CD4-positive, alpha-beta memory T cell (primary cell): ENCODE data around the gene FBN2. TPM values are rescaled to one million over a fixed set of nuclear protein-coding genes. Genes with fewer than 3 reads are reported as not detected.

ENCODE experiments used
- CTCF ChIA-PET: fragments of 350-600 bp; sonication (Branson Sonifier 250); formaldehyde crosslinking; loops from one replicate; lab custom pipeline; 2021; ENCODE audit warnings: inconsistent platforms; ENCODE audit not compliant: partially characterized antibody; lab: Charles Lee
- POLR2A ChIA-PET: fragments of 350-600 bp; sonication (Branson Sonifier 250); formaldehyde crosslinking; loops from one replicate; lab custom pipeline; 2021; ENCODE audit not compliant: partially characterized antibody; lab: Charles Lee
- DNase-seq, 5 donors: peaks; one replicate each; pipeline versions ENCODE4 v3.0.0 to v3.0.0-alpha.2; 2020 to 2022; ENCODE audit warnings: mixed read lengths in 1 of 5
- H3K27ac ChIP-seq: one replicate; pipeline ENCODE4 v1.7.0; 2013; ENCODE audit warnings: low read depth, low read length
- H3K27me3 ChIP-seq: 2 replicates; pipeline ENCODE4 v1.7.0; 2013; ENCODE audit warnings: mild to moderate bottlenecking, low read length, moderate library complexity; ENCODE audit not compliant: insufficient read depth
- H3K36me3 ChIP-seq: 2 replicates; pipeline ENCODE4 v1.7.0; 2013; ENCODE audit warnings: mild to moderate bottlenecking, low read length, moderate library complexity; ENCODE audit not compliant: insufficient read depth
- H3K4me1 ChIP-seq: 2 replicates; pipeline ENCODE4 v1.7.0; 2013; ENCODE audit warnings: mild to moderate bottlenecking, low read length, moderate library complexity; ENCODE audit not compliant: insufficient read depth
- H3K4me3 ChIP-seq, 2 donors: one replicate each; pipeline ENCODE4 v1.7.0; 2013; ENCODE audit warnings: low read length in 2 of 2, mild to moderate bottlenecking in 1 of 2
- H3K9me3 ChIP-seq, 2 donors: one replicate each; pipeline ENCODE4 v1.7.0; 2013; ENCODE audit warnings: low read length in 2 of 2, control low read depth in 1 of 2; ENCODE audit not compliant: control insufficient read depth in 1 of 2
- H3K27ac Mint-ChIP-seq, 7 donors: one replicate each; pipeline ENCODE4 v1.8.0; 2020 to 2021; ENCODE audit warnings: mixed read lengths in 7 of 7, mild to moderate bottlenecking in 6 of 7, inconsistent platforms in 3 of 7, moderate library complexity in 3 of 7
- H3K27me3 Mint-ChIP-seq, 2 donors: one replicate each; pipeline ENCODE4 v1.8.0; 2020 to 2021; ENCODE audit warnings: mixed read lengths in 2 of 2
- H3K36me3 Mint-ChIP-seq, 2 donors: one replicate each; pipeline ENCODE4 v1.8.0; 2020 to 2021; ENCODE audit warnings: mixed read lengths in 2 of 2, inconsistent platforms in 1 of 2, mild to moderate bottlenecking in 1 of 2
- H3K4me1 Mint-ChIP-seq, 4 donors: one replicate each; pipeline ENCODE4 v1.8.0; 2020 to 2021; ENCODE audit warnings: mixed read lengths in 4 of 4, mild to moderate bottlenecking in 1 of 4
- H3K4me3 Mint-ChIP-seq, 8 donors: one replicate each; pipeline ENCODE4 v1.8.0; 2020 to 2021; ENCODE audit warnings: mixed read lengths in 8 of 8, mild to moderate bottlenecking in 7 of 8, moderate library complexity in 6 of 8, inconsistent platforms in 3 of 8
- H3K9me3 Mint-ChIP-seq, 8 donors: one replicate each; pipeline ENCODE4 v1.8.0; 2020 to 2021; ENCODE audit warnings: mixed read lengths in 8 of 8, mild to moderate bottlenecking in 5 of 8, inconsistent platforms in 3 of 8, moderate library complexity in 1 of 8
- intact Hi-C: fragments of 100-400 bp; cut with micrococcal nuclease; formaldehyde crosslinking; loops from one replicate; pipeline ENCODE4 v1.15.1; 2023
- polyA plus RNA-seq, 2 donors: library from polyadenylated mRNA; unstranded; fragments of 300-500 nt; fragmentation: Illumina TruSeq; gene quantifications; one replicate each; pipeline ENCODE4 v1.2.3, GENCODE V29; 2021
- total RNA-seq, 2 experiments: library from RNA; stranded (reverse); gene quantifications; one replicate each; pipeline ENCODE4 v1.2.3, GENCODE V29; 2021

FBN2 gene
- total and polyA plus RNA-seq, 4 experiments from 2014 or later, result 0.15 to 0.30 TPM; not detected in 2

DNA sequence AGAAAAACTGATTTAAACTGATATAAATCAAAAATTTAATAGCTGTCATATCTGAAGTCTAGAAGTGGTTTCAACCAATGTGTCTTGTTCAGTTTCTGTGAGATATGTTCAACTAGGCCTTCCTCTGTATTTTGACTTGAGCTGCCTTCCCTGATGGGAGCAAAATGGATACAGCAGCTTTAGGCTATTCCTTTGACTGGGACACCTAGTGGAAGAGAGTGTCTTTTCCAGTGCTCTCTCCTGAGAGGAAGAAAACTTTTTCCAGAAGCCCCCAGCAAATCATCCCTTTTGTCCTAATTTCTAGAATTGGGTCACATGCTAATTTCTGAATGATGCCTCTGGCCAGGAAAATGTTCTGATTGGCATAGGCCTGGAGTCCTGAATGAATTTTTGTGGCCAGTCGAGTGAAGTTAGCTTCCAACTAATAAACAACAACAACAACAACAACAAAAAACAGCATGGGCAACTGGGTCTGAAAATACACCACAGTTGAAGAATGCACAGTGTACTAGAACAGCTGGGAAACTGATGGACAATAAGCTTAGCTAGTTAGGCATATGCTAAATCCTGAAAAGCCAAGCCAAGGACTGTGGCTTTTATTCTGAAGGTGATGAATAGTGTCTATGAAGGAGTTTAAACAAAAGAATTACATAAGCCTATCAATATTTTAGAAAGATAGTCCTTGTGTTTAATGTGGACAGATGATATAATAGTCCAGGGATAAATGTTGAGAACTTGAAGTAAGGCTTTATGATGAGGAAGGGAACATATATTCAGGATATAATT lies 125.7 kb downstream of the FBN2 start:
- no peaks in the 10 kb centered on the region for H3K36me3 Mint-ChIP-seq
- Histone ChIP-seq H3K36me3 (no peaks in the 10 kb centered on the region), H3K9me3 (no peaks in the 10 kb centered on the region), H3K4me3 (no peak overlapping the region), H3K4me1 (no peaks in the 10 kb centered on the region), H3K27me3 (no peaks in the 10 kb centered on the region), H3K27ac (no peak overlapping the region)
- no peak overlapping the region for H3K27ac Mint-ChIP-seq
- no peak for DNase-seq
- no peaks in the 10 kb centered on the region for H3K27me3 Mint-ChIP-seq
- POLR2A ChIA-PET, result no interaction called here
- CTCF ChIA-PET, result no interaction called here
- intact Hi-C loops, result no loop called here
- H3K9me3 Mint-ChIP-seq, result peaks cover 0 to 21% (median 2%) of the 10 kb centered on the region in 8 donors
- no peaks in the 10 kb centered on the region for H3K4me1 Mint-ChIP-seq
- H3K4me3 Mint-ChIP-seq, result no peak overlapping the region

DNA sequence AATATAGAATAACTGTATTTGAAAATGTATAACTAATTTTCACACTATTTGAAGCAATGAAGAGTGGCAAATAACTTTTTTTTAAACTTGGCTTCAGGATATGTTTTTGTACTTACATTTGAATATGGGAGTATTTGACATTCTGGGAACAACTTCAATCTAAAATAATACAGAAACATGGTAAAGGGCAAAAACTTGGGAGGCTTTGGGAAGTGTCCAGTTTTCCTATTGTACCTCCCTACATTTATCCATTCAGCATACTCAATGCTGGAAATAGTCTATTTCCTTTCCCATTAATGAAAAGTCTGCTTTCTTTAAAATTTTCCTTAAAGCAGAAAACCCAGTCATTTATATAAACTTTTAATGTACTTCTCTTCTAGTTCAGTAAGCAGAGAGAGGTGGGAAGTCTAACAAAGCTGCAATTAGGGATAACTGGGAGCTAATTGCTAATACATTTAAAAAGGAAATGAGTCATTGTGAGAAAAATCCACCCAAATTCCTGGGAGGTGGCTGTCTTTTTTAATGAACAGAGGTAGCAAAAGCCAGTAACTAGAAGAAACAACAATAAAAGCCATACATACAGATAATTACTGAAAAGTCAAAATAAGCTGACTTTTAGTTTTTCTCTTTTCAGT lies 128.8 kb downstream of the FBN2 start:
- Histone ChIP-seq H3K4me1 (no peaks in the 10 kb centered on the region), H3K27ac (no peak overlapping the region), H3K9me3 (no peaks in the 10 kb centered on the region), H3K27me3 (no peaks in the 10 kb centered on the region), H3K4me3 (no peak overlapping the region), H3K36me3 (no peaks in the 10 kb centered on the region)
- Mint-ChIP-seq H3K9me3 (peaks cover 0 to 15% (median 0%) of the 10 kb centered on the region in 8 donors), H3K4me1 (no peaks in the 10 kb centered on the region), H3K27me3 (no peaks in the 10 kb centered on the region), H3K27ac (no peak overlapping the region), H3K4me3 (no peak overlapping the region), H3K36me3 (no peaks in the 10 kb centered on the region)
- intact Hi-C loops, result no loop called here
- DNase-seq, result no peak
- ChIA-PET POLR2A (no interaction called here), CTCF (no interaction called here)

DNA sequence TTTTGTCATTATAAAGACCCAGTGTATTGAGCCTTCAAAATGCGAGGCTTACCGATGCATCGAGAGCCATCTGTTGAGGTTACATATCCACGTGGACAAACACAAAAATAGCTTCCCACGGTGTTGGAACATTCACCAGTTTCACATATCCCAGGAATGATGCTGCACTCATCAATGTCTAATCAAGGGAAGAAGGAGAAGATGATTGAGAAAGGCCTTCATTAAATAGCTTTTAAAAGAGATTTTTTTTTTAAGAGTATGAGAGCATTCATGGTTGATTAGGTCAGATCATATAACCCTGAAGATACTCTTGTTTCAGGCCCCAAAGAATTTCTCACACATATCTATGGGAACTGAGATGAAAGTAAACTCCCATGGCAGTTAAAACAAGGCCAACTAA lies 129.4 kb downstream of the FBN2 start:
- intact Hi-C loops, result no loop called here
- CTCF ChIA-PET, result no interaction called here
- no peak overlapping the region for H3K4me3 Mint-ChIP-seq
- H3K27ac Mint-ChIP-seq, result no peak overlapping the region
- no peaks in the 10 kb centered on the region for H3K9me3 ChIP-seq
- no peaks in the 10 kb centered on the region for H3K4me1 ChIP-seq
- no peaks in the 10 kb centered on the region for H3K36me3 ChIP-seq
- no peaks in the 10 kb centered on the region for H3K27me3 Mint-ChIP-seq
- POLR2A ChIA-PET, result no interaction called here
- H3K4me1 Mint-ChIP-seq, result no peaks in the 10 kb centered on the region
- peaks cover 0 to 15% (median 0%) of the 10 kb centered on the region in 8 donors for H3K9me3 Mint-ChIP-seq
- H3K27ac ChIP-seq, result no peak overlapping the region
- no peaks in the 10 kb centered on the region for H3K36me3 Mint-ChIP-seq
- DNase-seq, result no peak
- no peak overlapping the region for H3K4me3 ChIP-seq
- H3K27me3 ChIP-seq, result no peaks in the 10 kb centered on the region

DNA sequence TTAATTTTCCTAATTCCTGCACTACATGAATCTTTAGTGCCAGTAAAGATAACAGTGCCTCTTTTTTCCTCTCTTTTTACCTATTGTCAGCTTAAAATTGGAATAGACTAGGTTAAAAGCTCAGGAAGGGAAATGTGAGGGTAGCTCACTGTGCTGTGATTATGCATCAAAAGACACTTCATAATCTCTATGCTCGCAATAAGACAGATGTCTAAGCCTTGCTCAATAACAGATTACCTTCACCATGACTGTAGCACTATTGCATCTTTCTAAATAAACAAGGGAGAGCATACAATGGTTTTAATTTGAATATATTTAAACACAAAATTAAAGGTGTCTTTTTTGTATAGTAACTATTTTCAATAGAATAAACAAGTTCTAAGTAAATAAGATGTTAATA lies 130.1 kb downstream of the FBN2 start:
- no peaks in the 10 kb centered on the region for H3K4me1 Mint-ChIP-seq
- no peak overlapping the region for H3K27ac Mint-ChIP-seq
- Histone ChIP-seq H3K9me3 (no peaks in the 10 kb centered on the region), H3K4me1 (no peaks in the 10 kb centered on the region), H3K36me3 (no peaks in the 10 kb centered on the region), H3K27me3 (no peaks in the 10 kb centered on the region), H3K27ac (no peak overlapping the region), H3K4me3 (no peak overlapping the region)
- ChIA-PET CTCF (no interaction called here), POLR2A (no interaction called here)
- H3K9me3 Mint-ChIP-seq, result peaks cover 0 to 11% (median 0%) of the 10 kb centered on the region in 8 donors
- no peak for DNase-seq
- H3K27me3 Mint-ChIP-seq, result no peaks in the 10 kb centered on the region
- intact Hi-C loops, result no loop called here
- no peaks in the 10 kb centered on the region for H3K36me3 Mint-ChIP-seq
- no peak overlapping the region for H3K4me3 Mint-ChIP-seq

- H3K36me3 Mint-ChIP-seq, result no peaks in the 10 kb centered on the region
- Histone ChIP-seq H3K4me1 (no peaks in the 10 kb centered on the region), H3K36me3 (no peaks in the 10 kb centered on the region), H3K4me3 (no peak overlapping the region), H3K9me3 (no peaks in the 10 kb centered on the region), H3K27me3 (no peaks in the 10 kb centered on the region), H3K27ac (no peak overlapping the region)
- no peaks in the 10 kb centered on the region for H3K4me1 Mint-ChIP-seq
- no peak overlapping the region for H3K27ac Mint-ChIP-seq
- CTCF ChIA-PET, result no interaction called here
- intact Hi-C loops, result no loop called here
- H3K27me3 Mint-ChIP-seq, result no peaks in the 10 kb centered on the region
- H3K4me3 Mint-ChIP-seq, result no peak overlapping the region
- POLR2A ChIA-PET, result no interaction called here
- DNase-seq, result no peak
- peaks cover 0 to 5% (median 0%) of the 10 kb centered on the region in 8 donors for H3K9me3 Mint-ChIP-seq
Observed at GRCh38 chr5:128406803-128407202, 131.2 kb downstream of the FBN2 start.

GRCh38 chr5:128405159-128405558 lies 132.9 kb downstream of the FBN2 start:
- Histone ChIP-seq H3K4me3 (no peak overlapping the region), H3K4me1 (no peaks in the 10 kb centered on the region), H3K9me3 (no peaks in the 10 kb centered on the region), H3K27me3 (no peaks in the 10 kb centered on the region), H3K27ac (no peak overlapping the region), H3K36me3 (no peaks in the 10 kb centered on the region)
- intact Hi-C loops, result no loop called here
- ChIA-PET POLR2A (no interaction called here), CTCF (no interaction called here)
- H3K36me3 Mint-ChIP-seq, result no peaks in the 10 kb centered on the region
- no peak overlapping the region for H3K27ac Mint-ChIP-seq
- no peaks in the 10 kb centered on the region for H3K4me1 Mint-ChIP-seq
- no peak overlapping the region for H3K4me3 Mint-ChIP-seq
- peaks cover 0 to 3% (median 0%) of the 10 kb centered on the region in 8 donors for H3K9me3 Mint-ChIP-seq
- no peaks in the 10 kb centered on the region for H3K27me3 Mint-ChIP-seq
- no peak for DNase-seq

DNA sequence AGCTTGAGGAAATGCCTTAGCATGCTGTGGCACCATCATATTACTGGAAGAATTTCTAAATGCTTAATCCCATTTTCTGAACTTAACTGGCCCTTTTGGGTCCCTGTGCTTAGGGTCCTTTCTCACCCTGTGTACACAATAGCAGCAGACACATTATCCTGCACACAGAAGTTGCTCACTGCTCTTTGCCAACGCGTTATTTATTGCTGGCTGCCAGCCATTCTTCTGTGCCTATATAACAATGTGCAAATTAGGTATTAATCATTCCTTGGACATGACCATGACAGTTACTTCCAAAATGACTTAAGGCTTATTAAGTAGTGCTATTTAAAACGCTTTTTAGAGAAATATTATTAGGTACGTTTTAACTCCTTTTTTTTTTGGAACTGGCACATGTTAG lies 134.7 kb downstream of the FBN2 start:
- no peaks in the 10 kb centered on the region for H3K4me1 Mint-ChIP-seq
- no peaks in the 10 kb centered on the region for H3K36me3 Mint-ChIP-seq
- H3K27me3 Mint-ChIP-seq, result no peaks in the 10 kb centered on the region
- no peaks in the 10 kb centered on the region for H3K9me3 ChIP-seq
- no peak overlapping the region for H3K27ac ChIP-seq
- ChIA-PET POLR2A (no interaction called here), CTCF (no interaction called here)
- H3K4me1 ChIP-seq, result no peaks in the 10 kb centered on the region
- H3K4me3 Mint-ChIP-seq, result no peak overlapping the region
- no peak overlapping the region for H3K4me3 ChIP-seq
- no peak for DNase-seq
- H3K27ac Mint-ChIP-seq, result no peak overlapping the region
- H3K9me3 Mint-ChIP-seq, result peaks cover 0 to 4% (median 0%) of the 10 kb centered on the region in 8 donors
- intact Hi-C loops, result no loop called here
- no peaks in the 10 kb centered on the region for H3K36me3 ChIP-seq
- H3K27me3 ChIP-seq, result no peaks in the 10 kb centered on the region
